Chondrocyte (in vitro differentiated cells): Measurements from ENCODE around the gene SLC16A9. TPM values are rescaled to one million over a fixed set of nuclear protein-coding genes. Genes with fewer than 3 reads are reported as not detected.

Source experiments
- DNase-seq: peaks from one replicate; pipeline ENCODE4 v3.0.0; 2021; ENCODE audit warnings: mixed read lengths, low spot score
- H3K27ac Mint-ChIP-seq: one replicate; pipeline ENCODE4 v1.8.0; 2021; ENCODE audit warnings: mild to moderate bottlenecking, moderate library complexity, mixed read lengths; ENCODE audit not compliant: unreplicated experiment
- H3K27me3 Mint-ChIP-seq: 2 replicates; pipeline ENCODE4 v1.8.0; 2021; ENCODE audit warnings: low read depth, mixed read lengths
- H3K36me3 Mint-ChIP-seq: 2 replicates; pipeline ENCODE4 v1.8.0; 2021; ENCODE audit warnings: low read depth, mixed read lengths
- H3K4me1 Mint-ChIP-seq: 2 replicates; pipeline ENCODE4 v1.8.0; 2021; ENCODE audit warnings: low read depth, mild to moderate bottlenecking, mixed read lengths
- H3K4me3 Mint-ChIP-seq: one replicate; pipeline ENCODE4 v1.8.0; 2021; ENCODE audit warnings: mild to moderate bottlenecking, moderate library complexity, mixed read lengths; ENCODE audit not compliant: unreplicated experiment
- H3K9me3 Mint-ChIP-seq: 2 replicates; pipeline ENCODE4 v1.8.0; 2021; ENCODE audit warnings: low read depth, mixed read lengths
- long read RNA-seq: library from polyadenylated mRNA; stranded (forward); transcript quantifications from one replicate; pipeline ENCODE4 v2.0.0, GENCODE V29; 2021
- total RNA-seq: library from RNA; stranded (reverse); gene quantifications from 3 replicates; pipeline ENCODE4 v1.2.1, GENCODE V29; 2021
- TF ChIP-seq, protein P1 (sequence below): fragments of 200-600 bp; sonication (generic); IDR thresholded peaks from 2 replicates; pipeline ENCODE4 v1.5.0; 2021; ENCODE audit warnings: antibody characterized with exemption, mild to moderate bottlenecking, moderate library complexity

The SLC16A9 gene
- 1.00 to 1.5 TPM (median 1.2 TPM) in 3 replicates for total RNA-seq
- long read RNA-seq, full-length matches to known transcripts: 1 of 2 reads
- long read RNA-seq, partial matches to known transcripts: 0 of 2 reads
- long read RNA-seq, other reads (novel, unspliced or antisense): 1 of 2 reads

GRCh38 chr10:59709395-59710125 lies at the start of gene SLC16A9:
TSS of gene SLC16A9 (minus strand) at chr10:59709850. CDS start at chr10:59684291, 25,559 bp downstream.
- Mint-ChIP-seq H3K36me3 (no peaks in the 10 kb centered on the region), H3K4me3 (peak within 1 kb of the TSS; percentile 72), H3K4me1 (peaks cover 4% of the 10 kb centered on the region), H3K9me3 (no peaks in the 10 kb centered on the region), H3K27me3 (peaks cover 26% of the 10 kb centered on the region), H3K27ac (no peak within 1 kb of the TSS)
- DNase-seq: no peak
- TF ChIP-seq, protein P1, sequence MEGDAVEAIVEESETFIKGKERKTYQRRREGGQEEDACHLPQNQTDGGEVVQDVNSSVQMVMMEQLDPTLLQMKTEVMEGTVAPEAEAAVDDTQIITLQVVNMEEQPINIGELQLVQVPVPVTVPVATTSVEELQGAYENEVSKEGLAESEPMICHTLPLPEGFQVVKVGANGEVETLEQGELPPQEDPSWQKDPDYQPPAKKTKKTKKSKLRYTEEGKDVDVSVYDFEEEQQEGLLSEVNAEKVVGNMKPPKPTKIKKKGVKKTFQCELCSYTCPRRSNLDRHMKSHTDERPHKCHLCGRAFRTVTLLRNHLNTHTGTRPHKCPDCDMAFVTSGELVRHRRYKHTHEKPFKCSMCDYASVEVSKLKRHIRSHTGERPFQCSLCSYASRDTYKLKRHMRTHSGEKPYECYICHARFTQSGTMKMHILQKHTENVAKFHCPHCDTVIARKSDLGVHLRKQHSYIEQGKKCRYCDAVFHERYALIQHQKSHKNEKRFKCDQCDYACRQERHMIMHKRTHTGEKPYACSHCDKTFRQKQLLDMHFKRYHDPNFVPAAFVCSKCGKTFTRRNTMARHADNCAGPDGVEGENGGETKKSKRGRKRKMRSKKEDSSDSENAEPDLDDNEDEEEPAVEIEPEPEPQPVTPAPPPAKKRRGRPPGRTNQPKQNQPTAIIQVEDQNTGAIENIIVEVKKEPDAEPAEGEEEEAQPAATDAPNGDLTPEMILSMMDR: peak; percentile 72

DNA sequence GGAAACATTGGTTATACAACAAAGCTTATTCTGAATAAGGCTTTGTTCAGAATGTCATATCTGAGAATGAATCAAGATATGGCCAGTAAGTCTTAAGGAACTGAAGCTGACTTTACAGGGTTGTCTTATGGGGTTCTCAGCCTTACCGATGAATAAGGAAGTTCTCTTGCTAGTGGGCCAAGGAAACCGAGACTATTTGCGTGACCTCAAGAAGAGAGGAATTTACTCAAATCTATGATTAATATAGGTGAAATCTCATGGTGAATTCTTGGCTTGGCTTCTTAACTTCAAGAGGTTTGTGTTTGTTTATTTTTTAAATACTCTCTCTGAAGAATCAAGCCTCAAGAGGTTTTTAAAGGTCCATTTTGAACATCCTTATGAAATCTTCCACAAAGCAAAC lies 48.3 kb upstream of the SLC16A9 start:
- H3K4me1 Mint-ChIP-seq: peaks cover 5% of the 10 kb centered on the region
- no peak for DNase-seq
- peaks cover 6% of the 10 kb centered on the region for H3K27me3 Mint-ChIP-seq

DNA sequence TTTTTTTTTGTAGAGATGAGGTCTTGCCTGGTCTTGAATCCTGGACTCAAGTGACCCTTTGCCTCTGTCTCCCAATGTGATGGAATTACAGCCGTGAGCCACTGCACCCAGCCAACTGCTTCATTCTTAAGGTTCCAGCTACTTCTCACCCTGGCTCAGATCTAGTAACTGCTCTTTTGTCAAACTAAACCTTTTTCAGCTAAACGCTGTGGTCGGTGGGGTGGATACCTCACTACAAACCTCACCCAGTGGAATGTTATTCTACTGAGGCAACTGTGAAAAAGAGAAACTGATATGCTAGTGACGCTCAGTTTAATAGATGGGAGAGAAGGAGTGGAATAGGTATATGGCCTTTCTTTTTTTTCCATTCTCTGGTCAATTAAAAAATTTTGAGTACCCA lies 45.3 kb upstream of the SLC16A9 start:
- Mint-ChIP-seq H3K9me3 (peaks cover 2% of the 10 kb centered on the region), H3K4me3 (no peak overlapping the region), H3K4me1 (peaks cover 5% of the 10 kb centered on the region), H3K27ac (no peak overlapping the region), H3K27me3 (peaks cover 29% of the 10 kb centered on the region), H3K36me3 (no peaks in the 10 kb centered on the region)
- no peak for DNase-seq
- TF ChIP-seq, protein P1: no peak

More for the DNA sequence above, 48.3 kb upstream of the SLC16A9 start:
- no peaks in the 10 kb centered on the region for H3K36me3 Mint-ChIP-seq
- H3K4me3 Mint-ChIP-seq: no peak overlapping the region
- TF ChIP-seq, protein P1: no peak
- peaks cover 2% of the 10 kb centered on the region for H3K9me3 Mint-ChIP-seq
- no peak overlapping the region for H3K27ac Mint-ChIP-seq

DNA sequence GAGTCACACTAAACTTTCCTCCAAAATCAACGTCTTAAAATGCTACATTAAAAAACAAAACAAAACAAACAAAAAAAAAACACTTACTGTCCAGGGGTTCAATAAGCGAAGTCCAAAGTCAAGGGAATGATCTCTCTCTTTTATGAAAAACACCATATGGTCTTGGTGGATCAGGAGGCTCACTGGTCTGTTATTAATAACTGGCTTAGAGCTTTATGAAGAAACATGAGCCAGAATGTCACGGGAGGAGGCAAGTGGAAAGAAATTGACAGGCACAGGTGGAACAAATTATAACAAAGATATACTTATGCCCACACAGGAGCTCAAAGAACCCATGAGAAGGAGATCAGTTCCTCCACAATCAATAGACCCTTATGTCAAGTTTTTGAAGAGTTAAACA lies 43.6 kb upstream of the SLC16A9 start, which contains the start of gene MRLN:
Gene MRLN (minus strand): TSS at position 189 of the 400 bp plus-strand sequence.
- no peaks in the 10 kb centered on the region for H3K9me3 Mint-ChIP-seq
- TF ChIP-seq, protein P1: no peak
- DNase-seq: no peak
- H3K27me3 Mint-ChIP-seq: peaks cover 29% of the 10 kb centered on the region
- H3K36me3 Mint-ChIP-seq: no peaks in the 10 kb centered on the region
- H3K4me3 Mint-ChIP-seq: no peak within 1 kb of the TSS
- no peak within 1 kb of the TSS for H3K27ac Mint-ChIP-seq
- H3K4me1 Mint-ChIP-seq: peaks cover 5% of the 10 kb centered on the region

- DNase-seq: no peak
- H3K4me1 Mint-ChIP-seq: no peaks in the 10 kb centered on the region
- H3K27me3 Mint-ChIP-seq: peaks cover 35% of the 10 kb centered on the region
- no peaks in the 10 kb centered on the region for H3K9me3 Mint-ChIP-seq
- no peaks in the 10 kb centered on the region for H3K36me3 Mint-ChIP-seq
- TF ChIP-seq, protein P1: no peak
- no peak overlapping the region for H3K4me3 Mint-ChIP-seq
- H3K27ac Mint-ChIP-seq: no peak overlapping the region
Observed at GRCh38 chr10:59752278-59752940, 42.8 kb upstream of the SLC16A9 start.
